IPS-NIHi11 (cell line): ENCODE measurements around the gene FUT7.

Experiments used
- DNase-seq: peaks from one replicate; pipeline ENCODE4 v3.0.0; 2012; ENCODE audit warnings: mixed read lengths, low spot score

Gene FUT7

GRCh38 chr9:137032858-137033257 lies 970 bp upstream of the FUT7 start:
- no peak for DNase-seq

DNA sequence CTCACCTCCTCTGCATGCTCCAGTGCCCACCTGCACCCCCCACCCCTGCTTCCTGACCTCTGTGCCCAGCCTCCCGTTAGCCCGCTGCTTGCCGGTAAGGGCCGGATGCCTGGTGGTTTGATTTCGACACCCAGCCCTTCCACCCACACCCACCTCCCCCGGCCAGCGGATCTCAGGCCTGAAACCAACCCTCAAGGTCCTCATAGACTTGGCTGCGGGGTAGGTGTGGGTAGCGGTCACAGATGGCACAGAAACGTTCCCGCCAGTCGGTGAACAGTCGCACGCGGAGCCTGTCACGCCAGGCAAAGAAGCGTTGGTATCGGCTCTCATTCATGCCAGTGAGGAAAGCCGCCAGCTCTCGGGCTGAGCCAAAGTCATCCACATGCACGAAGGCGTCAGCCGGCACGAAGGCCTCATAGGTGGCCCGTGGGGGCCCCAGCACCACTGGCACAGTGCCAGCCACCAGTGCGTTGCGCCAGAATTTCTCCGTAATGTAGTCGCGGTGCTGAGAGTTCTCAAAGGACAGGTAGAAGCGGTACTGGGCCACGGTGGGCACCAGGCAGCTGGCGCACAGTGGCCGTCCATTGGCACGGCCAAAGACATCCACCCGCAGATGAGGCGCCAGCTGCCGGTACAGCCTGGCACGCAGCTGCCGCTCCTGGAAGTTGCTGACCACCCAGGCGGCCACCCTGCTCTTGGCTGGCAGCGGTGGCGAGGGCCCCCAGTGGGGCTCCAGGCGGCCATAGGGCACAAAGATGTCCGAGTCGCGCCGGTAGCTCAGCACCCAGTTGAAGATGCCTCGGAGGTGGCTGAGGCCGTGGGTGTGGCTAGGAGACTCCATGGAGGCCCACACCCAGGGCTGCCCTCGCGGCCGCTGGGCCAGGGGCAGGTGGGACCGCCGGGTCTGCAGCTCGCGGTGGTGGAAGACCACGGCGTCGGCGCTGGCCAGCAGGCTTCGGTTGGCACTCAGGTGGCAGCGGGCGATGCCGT lies 1.1 kb downstream of the FUT7 start:
- no peak for DNase-seq

- DNase-seq: no peak
These were observed 1.9 kb downstream of the FUT7 start for GRCh38 chr9:137030006-137030405.

DNA sequence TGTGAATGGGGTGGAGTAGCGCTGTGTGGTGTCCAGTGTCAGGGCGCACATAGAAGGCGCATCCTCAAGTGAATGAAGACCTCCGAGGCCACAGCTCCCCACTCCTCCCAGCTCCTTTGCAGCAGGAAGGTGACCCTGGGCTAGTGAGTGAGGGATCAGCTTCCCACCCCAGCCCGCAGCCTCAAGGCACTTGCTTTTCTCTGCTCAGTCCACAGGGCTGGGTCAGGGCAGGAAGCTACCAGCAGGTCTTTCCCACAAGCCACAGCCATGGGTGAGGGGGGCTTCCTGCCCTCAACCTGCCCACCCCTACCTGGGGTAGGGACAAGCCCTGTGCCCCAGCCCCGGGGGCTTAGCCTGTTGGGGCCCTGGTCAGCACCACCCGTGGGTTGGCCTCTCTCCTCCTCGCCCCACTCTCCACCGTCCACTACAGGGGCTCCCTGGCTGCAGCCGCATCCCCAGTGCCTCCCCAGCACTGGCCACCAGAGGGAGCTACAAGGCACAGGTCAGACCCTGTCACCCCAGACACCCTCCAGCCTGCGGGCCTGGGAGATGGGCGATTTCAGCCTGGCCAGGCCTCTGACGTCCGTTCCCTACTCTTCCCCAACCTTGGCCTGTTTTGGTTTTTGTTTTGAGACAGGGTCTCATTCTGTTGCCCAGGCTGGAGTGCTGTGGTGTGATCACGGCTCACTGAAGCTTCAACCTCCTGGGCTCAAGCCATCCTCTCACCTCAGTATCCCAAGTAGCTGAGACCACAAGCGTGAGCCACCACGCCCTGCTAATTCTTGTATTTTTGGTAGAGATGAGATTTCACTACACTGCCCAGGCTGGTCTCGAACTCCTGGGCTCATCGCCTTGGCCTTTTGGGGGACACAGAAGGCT lies 2.6 kb downstream of the FUT7 start:
- peak; percentile 85 for DNase-seq

DNA sequence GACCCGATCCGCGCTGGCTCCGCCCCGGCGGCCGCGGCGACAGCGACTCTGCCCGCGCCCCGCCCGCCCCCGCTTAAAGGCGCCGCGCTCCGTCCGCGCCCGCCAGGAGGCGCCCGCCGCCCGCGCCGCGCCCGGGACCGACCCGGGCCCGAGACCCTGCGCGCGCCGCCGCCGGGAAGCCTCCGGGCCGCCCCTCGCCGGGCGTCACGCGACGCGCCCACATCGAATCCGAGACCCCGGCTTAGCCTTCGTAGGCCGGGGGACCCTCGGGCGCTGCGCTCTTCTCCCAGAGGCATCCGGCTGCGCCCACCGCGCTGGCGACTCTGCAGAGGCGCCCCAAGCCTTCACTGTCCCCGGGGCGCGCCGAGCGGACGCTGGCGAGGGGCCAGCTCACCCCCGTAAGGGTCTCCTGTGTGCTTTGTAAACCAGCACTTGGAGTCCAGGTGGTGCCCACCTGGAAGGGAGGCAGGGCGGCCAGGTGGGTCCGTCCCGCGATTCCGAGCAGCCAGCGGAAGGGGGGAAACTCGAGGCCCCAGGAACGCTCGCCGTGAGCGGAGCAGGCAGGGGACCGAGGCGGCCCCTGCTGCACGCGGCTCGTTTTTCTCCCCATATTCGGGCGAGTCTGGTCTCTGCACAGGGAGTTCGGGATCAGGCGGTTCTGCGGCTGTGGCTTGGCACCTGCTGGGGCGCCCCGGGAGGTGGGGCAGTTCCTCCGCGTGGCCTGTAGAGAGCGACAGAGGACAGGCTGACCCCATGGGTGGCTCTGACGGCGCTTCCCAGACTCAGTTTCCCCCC lies 3.4 kb downstream of the FUT7 start:
- DNase-seq: peak; percentile 85

GRCh38 chr9:137027369-137028262 lies 4.3 kb downstream of the FUT7 start, which contains the start of gene ABCA2:
Gene ABCA2, minus strand, starts transcription at chr9:137028237. Its CDS starts 97 bp downstream, at chr9:137028140.
- DNase-seq: no peak

DNA sequence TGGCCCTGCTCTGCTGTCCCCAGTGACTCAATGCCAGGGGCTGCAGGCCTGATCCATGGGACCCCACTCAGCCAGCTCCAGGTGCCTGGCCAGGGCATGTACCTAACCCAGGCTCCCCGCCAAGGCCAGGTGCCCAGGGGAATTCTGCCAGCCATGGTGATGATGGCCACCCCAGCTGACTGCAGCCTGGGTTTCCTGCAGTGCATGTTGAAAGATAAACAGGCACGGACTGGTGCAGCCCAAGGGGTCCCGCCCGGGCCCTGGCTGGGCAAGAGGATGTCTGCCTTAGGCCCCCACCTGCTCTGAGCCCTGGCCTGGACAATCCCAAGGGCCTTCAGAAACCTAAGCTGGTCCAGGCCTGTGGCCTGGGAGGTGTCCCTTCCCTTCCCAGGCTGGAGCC lies 5.1 kb downstream of the FUT7 start:
- DNase-seq: no peak

- no peak for DNase-seq
These were observed 5.5 kb downstream of the FUT7 start for GRCh38 chr9:137026384-137026783.

- DNase-seq: no peak
These were observed 6.3 kb downstream of the FUT7 start for GRCh38 chr9:137025517-137025966.

DNA sequence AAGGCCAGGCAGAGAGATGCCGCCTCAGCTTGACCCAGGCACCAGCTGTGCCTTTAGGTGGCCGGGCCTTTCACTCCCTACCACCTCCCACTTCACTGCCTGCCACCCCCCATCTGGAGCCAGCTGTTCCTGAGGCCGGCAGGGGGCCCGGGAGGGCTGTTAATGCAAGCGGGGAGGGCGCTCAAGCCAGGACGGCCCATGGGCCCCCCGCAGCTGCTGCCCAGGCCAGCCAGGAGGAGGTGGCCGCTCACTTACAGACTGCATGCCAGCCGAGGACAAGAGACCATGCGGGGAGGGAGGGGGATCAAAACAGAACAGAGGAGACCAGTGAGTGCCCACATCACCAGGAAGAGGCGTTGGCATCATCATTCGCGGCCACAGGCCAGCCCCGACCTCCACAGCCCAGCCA lies 8.3 kb downstream of the FUT7 start:
- no peak for DNase-seq

- DNase-seq: no peak
These were observed 8.7 kb downstream of the FUT7 start for GRCh38 chr9:137023157-137023556.

DNA sequence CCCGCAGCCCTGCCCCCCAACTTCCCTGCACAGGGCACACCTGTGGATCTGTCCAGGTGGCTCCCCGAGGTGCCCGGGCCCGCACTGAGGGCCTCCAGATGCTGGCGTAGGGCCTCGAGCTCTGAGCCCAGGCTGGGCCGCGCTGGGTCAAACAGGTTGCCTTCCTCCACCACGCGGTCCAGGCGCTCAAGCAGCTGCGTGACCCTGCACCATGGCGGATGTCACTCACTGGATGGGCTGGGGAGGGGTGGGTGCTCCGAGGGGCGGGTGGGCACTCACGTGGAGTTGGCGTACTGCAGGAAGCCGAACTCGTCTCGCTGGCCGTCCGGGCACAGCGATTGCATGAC lies 9.3 kb downstream of the FUT7 start:
- DNase-seq: no peak

- DNase-seq: peak; percentile 93
These were observed 9.8 kb downstream of the FUT7 start for GRCh38 chr9:137021979-137022661.

- no peak for DNase-seq
These were observed 10.3 kb downstream of the FUT7 start for GRCh38 chr9:137021568-137021978.

- DNase-seq: no peak
These were observed 10.9 kb downstream of the FUT7 start for GRCh38 chr9:137020771-137021567.

- DNase-seq: no peak
These were observed 11.8 kb downstream of the FUT7 start for GRCh38 chr9:137019891-137020683.

DNA sequence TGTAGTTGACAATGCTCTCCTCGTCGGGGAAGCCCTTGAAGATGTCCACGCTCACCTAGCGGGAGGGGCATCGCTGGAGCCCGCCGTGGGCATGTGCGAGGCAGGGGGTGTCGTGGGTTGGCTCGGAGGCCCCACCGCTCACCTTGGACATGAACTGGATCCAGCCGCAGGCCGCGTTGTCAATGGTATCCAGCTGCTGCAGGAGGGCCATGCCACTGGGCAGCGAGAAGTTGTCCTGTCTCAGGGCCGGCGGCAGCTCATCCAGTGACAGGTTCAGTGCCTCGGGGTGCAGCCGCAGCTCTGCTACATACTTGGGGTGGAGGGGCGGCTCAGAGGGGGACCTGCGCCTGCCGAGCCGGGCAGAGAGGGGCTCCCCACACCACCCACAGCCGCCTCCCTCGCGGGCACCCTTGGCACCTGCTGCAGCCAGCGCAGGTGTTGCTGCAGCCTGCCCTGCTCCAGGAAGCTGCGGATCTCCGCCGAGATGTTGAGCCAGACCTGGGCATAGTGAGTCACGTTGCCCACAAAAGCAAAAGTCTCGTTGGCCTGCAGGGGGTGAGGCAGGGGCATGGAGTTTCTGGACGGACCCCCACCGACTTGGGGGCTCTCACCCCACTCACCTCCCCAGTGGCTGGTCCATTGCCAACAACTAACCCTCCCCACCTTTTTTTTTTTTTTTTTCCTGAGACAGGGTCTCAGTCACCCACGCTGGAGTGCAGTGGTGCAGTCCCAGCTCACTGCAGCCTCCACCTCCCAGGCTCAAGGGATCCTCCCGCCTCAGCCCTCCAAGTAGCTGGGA lies 12.9 kb downstream of the FUT7 start:
- no peak for DNase-seq
